A673 (cell line): ENCODE results near the gene FTCDNL1. TPM values are rescaled to one million over a fixed set of nuclear protein-coding genes. Genes with fewer than 3 reads are reported as not detected.

Experiments used
- BruUV-seq: library from RNA; stranded (reverse); fragments of 400-500 nt; replicated peaks from 2 replicates; lab custom pipeline; 2021; lab: Mats Ljungman, UMichigan
- CTCF ChIA-PET: fragments of 300-600 bp; sonication (Branson Sonifier 250); formaldehyde crosslinking; loops from one replicate; lab custom pipeline; 2022; ENCODE audit warnings: antibody characterized with exemption; lab: Charles Lee
- POLR2A ChIA-PET: fragments of 300-600 bp; sonication (Branson Sonifier 250); formaldehyde crosslinking; loops from one replicate; lab custom pipeline; 2022; ENCODE audit warnings: antibody characterized with exemption; ENCODE audit not compliant: low non-redundant PET; lab: Charles Lee
- DNase-seq: peaks from one replicate; pipeline ENCODE4 v3.0.0-alpha.2; 2015; ENCODE audit warnings: low spot score
- H3K27ac ChIP-seq: fragments of 200-600 bp; sonication (generic); 2 replicates; pipeline ENCODE4 v1.5.1; 2016; ENCODE audit warnings: mixed run types, low read depth, mild to moderate bottlenecking, mixed read lengths, antibody characterized with exemption, low read length; ENCODE audit not compliant: poor library complexity, severe bottlenecking
- H3K27me3 ChIP-seq: fragments of 200-600 bp; sonication (generic); replicated peaks from 2 replicates; pipeline ENCODE4 v1.6.1; 2017; ENCODE audit warnings: mixed run types, low read depth, mild to moderate bottlenecking, mixed read lengths, antibody characterized with exemption, low read length; ENCODE audit not compliant: insufficient read depth, poor library complexity
- H3K36me3 ChIP-seq: fragments of 200-600 bp; sonication (generic); 2 replicates; pipeline ENCODE4 v1.6.1; 2016; ENCODE audit warnings: mixed run types, mild to moderate bottlenecking, mixed read lengths, antibody characterized with exemption, low read length; ENCODE audit not compliant: insufficient read depth, poor library complexity, severe bottlenecking
- H3K4me1 ChIP-seq: fragments of 200-600 bp; sonication (generic); 2 replicates; pipeline ENCODE4 v1.6.1; 2017; ENCODE audit warnings: mixed run types, mild to moderate bottlenecking, mixed read lengths, antibody characterized with exemption, low read length; ENCODE audit not compliant: insufficient read depth, poor library complexity, severe bottlenecking
- H3K4me3 ChIP-seq: fragments of 200-600 bp; sonication (generic); 2 replicates; pipeline ENCODE4 v1.5.1; 2016; ENCODE audit warnings: low read depth, mixed run types, mild to moderate bottlenecking, mixed read lengths, low read length; ENCODE audit not compliant: poor library complexity, severe bottlenecking
- H3K9me3 ChIP-seq: fragments of 200-600 bp; sonication (generic); 2 replicates; pipeline ENCODE4 v1.6.1; 2016; ENCODE audit warnings: mixed run types, low read depth, mild to moderate bottlenecking, mixed read lengths, antibody characterized with exemption, low read length; ENCODE audit not compliant: poor library complexity, severe bottlenecking
- EZH2 ChIP-seq: fragments of 200-600 bp; sonication (generic); IDR thresholded peaks from 2 replicates; pipeline ENCODE4 v1.6.1; 2017; ENCODE audit warnings: borderline replicate concordance, low read depth, mild to moderate bottlenecking, mixed read lengths, antibody characterized with exemption, low read length; ENCODE audit not compliant: poor library complexity, severe bottlenecking
- intact Hi-C: fragments of 100-400 bp; cut with micrococcal nuclease; formaldehyde crosslinking; loops from one replicate; pipeline ENCODE4 v1.10.0; 2022; ENCODE audit not compliant: unreplicated experiment
- total RNA-seq: library from RNA; stranded (reverse); gene quantifications from 2 replicates; pipeline ENCODE4 v1.2.3, GENCODE V29; 2021
- TF ChIP-seq, protein P1 (sequence below): fragments of 300-800, 200-600 bp; sonication (generic); conservative IDR thresholded peaks from 2 replicates; pipeline ENCODE4 v1.5.1; 2017; ENCODE audit warnings: low read depth, mild to moderate bottlenecking, antibody characterized with exemption, low read length, moderate library complexity, mixed read lengths

Gene FTCDNL1
- total RNA-seq, 1 experiment from 2014 or later, result 0.88 TPM

DNA sequence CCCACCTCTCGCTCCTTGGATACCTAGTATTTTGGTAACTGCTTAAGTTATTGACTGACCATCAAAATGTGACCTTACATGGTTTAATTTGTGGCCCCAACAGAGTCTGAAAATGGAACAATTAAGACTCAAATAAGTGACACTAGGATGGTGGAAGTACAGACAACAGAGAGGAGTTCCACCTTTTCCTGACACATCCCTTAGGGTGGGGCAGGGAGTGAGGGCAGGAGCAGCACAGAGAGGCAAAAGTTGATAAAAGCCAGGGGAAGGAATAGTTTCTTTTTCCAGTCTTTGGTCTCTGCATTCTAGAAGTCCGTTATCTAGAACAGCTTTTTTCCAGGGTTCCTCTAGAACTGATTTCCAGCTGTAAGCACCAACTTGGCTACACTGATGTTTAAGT lies 32.2 kb downstream of the FTCDNL1 start:
- POLR2A ChIA-PET, result no interaction called here
- DNase-seq, result no peak
- no peak overlapping the region for H3K27ac ChIP-seq
- no peaks in the 10 kb centered on the region for H3K4me1 ChIP-seq
- CTCF ChIA-PET, result no interaction called here
- no peaks in the 10 kb centered on the region for H3K36me3 ChIP-seq
- no peak for TF ChIP-seq EZH2
- TF ChIP-seq, protein P1, sequence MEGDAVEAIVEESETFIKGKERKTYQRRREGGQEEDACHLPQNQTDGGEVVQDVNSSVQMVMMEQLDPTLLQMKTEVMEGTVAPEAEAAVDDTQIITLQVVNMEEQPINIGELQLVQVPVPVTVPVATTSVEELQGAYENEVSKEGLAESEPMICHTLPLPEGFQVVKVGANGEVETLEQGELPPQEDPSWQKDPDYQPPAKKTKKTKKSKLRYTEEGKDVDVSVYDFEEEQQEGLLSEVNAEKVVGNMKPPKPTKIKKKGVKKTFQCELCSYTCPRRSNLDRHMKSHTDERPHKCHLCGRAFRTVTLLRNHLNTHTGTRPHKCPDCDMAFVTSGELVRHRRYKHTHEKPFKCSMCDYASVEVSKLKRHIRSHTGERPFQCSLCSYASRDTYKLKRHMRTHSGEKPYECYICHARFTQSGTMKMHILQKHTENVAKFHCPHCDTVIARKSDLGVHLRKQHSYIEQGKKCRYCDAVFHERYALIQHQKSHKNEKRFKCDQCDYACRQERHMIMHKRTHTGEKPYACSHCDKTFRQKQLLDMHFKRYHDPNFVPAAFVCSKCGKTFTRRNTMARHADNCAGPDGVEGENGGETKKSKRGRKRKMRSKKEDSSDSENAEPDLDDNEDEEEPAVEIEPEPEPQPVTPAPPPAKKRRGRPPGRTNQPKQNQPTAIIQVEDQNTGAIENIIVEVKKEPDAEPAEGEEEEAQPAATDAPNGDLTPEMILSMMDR, result no peak
- BruUV-seq, result no TSS peak
- intact Hi-C loops, result no loop called here
- no peaks in the 10 kb centered on the region for H3K9me3 ChIP-seq
- no peak overlapping the region for H3K4me3 ChIP-seq
- H3K27me3 ChIP-seq, result peaks cover 7% of the 10 kb centered on the region

DNA sequence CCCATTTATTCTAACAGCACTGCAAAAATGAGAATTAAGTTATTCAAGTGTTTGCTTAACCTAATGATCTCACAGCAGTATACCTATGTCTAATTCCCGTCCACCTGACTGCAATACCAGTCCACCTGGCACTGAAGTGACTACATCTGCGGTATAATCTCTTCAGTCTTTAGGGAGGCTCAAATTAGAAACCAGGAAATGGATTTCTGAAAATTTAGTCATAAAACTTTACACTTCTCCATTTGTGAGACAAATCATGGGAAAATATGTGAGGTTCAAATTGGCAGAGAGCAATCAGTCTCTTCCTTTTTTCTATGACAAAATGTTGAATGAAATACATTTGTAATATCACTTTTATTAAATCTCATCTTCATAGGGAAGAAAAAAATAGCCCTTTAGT lies 33.0 kb downstream of the FTCDNL1 start:
- peaks cover 7% of the 10 kb centered on the region for H3K27me3 ChIP-seq
- no peaks in the 10 kb centered on the region for H3K36me3 ChIP-seq
- ChIA-PET CTCF (no interaction called here), POLR2A (no interaction called here)
- no peaks in the 10 kb centered on the region for H3K9me3 ChIP-seq
- no peak overlapping the region for H3K4me3 ChIP-seq
- no peaks in the 10 kb centered on the region for H3K4me1 ChIP-seq
- DNase-seq, result no peak
- no peak for TF ChIP-seq EZH2
- TF ChIP-seq, protein P1, result no peak
- BruUV-seq, result no TSS peak
- H3K27ac ChIP-seq, result no peak overlapping the region
- intact Hi-C loops, result no loop called here

DNA sequence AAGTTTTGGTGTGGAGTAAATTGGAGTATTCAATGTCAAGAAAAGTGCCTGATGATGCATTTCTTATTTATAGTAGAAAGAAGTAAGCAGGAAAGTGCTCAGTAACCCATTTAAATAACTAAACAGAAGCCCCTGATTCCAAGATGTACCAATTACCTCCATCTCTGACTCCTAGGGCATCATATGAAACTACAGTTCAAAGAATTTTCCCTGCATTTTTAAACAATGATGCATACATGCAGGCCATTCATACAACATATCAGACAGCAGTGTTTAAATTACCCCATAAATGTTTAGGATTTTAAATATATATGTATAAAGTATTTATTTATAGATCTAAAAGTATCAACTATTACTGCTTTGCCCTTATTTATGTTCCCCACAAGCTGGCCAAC lies 36.2 kb downstream of the FTCDNL1 start:
- TF ChIP-seq EZH2, result no peak
- intact Hi-C loops, result no loop called here
- Histone ChIP-seq H3K27me3 (peaks cover 7% of the 10 kb centered on the region), H3K9me3 (no peaks in the 10 kb centered on the region), H3K4me1 (no peaks in the 10 kb centered on the region), H3K4me3 (no peak overlapping the region), H3K36me3 (no peaks in the 10 kb centered on the region), H3K27ac (no peak overlapping the region)
- no TSS peak for BruUV-seq
- ChIA-PET CTCF (no interaction called here), POLR2A (no interaction called here)
- DNase-seq, result no peak

DNA sequence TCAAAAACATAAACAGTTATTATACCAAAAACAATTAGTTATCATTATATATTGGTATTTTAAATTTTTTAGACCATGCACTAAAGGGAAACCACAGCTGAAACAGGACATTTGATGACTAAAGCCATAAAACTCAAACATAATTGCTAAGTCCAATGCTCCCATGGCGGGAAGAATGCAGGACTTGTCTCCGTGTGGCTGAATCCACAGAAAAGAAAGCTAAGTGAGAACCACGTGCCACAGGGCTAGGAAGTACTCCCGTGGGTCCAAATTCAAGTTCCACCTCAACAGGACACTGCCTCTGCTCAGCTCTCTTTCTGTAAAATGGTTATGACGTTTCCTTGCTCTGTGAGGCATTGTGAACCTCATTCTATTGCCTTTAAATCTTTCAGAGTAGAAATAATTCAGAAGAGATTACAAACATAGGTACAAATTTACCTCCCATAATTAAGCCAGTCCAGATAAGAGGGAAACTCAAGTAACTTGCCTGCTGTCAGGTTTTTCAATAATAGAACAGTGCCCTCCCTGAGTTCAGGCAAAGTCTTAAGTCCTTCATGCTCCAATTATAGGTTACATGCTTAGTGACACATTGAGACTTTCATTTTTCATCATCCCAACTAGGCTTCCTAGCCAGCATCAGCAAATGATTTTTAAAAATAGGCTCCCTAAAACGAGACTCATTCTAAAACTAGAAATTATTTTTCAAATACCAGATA lies 36.7 kb downstream of the FTCDNL1 start:
- Histone ChIP-seq H3K36me3 (no peaks in the 10 kb centered on the region), H3K4me1 (no peaks in the 10 kb centered on the region), H3K27ac (no peak overlapping the region), H3K9me3 (no peaks in the 10 kb centered on the region), H3K4me3 (no peak overlapping the region), H3K27me3 (peaks cover 7% of the 10 kb centered on the region)
- ChIA-PET POLR2A (no interaction called here), CTCF (no interaction called here)
- no peak for DNase-seq
- no TSS peak for BruUV-seq
- TF ChIP-seq EZH2, result no peak
- TF ChIP-seq, protein P1, result no peak
- intact Hi-C loops, result no loop called here
